Activated gamma-delta T cell (primary cell): ENCODE results near the gene FNDC3B.
A peak's percentile ranks its signal among the peaks of the same experiment; 100 is the strongest.

Source experiments
- DNase-seq: peaks from one replicate; lab custom pipeline; 2025; lab: John Stamatoyannopoulos, UW

Gene FNDC3B

GRCh38 chr3:172396400-172396799 is 357.0 kb downstream of the FNDC3B start:
- DNase-seq = no peak

- no peak for DNase-seq
Measured at GRCh38 chr3:172397716-172398405, 358.5 kb downstream of the FNDC3B start.

GRCh38 chr3:172398484-172398883 is 359.1 kb downstream of the FNDC3B start:
- DNase-seq = no peak

GRCh38 chr3:172402090-172402489 is 362.7 kb downstream of the FNDC3B start:
- DNase-seq = no peak

GRCh38 chr3:172402892-172403643 is 363.7 kb downstream of the FNDC3B start:
- DNase-seq = no peak

GRCh38 chr3:172404237-172404962 is 365.0 kb downstream of the FNDC3B start:
- DNase-seq = no peak

GRCh38 chr3:172405914-172406313 is 366.5 kb downstream of the FNDC3B start:
- no peak for DNase-seq

- no peak for DNase-seq
Measured at GRCh38 chr3:172407872-172408271, 368.5 kb downstream of the FNDC3B start.

GRCh38 chr3:172410702-172411477 is 371.5 kb downstream of the FNDC3B start:
- DNase-seq = no peak

- DNase-seq = no peak
Measured at GRCh38 chr3:172411478-172411947, 372.1 kb downstream of the FNDC3B start.

GRCh38 chr3:172415323-172415722 is 375.9 kb downstream of the FNDC3B start:
- no peak for DNase-seq

- no peak for DNase-seq
Measured at GRCh38 chr3:172437713-172438112, 398.3 kb downstream of the FNDC3B start.

GRCh38 chr3:172438186-172438585 is 398.8 kb downstream of the FNDC3B start:
- DNase-seq = no peak

- no peak for DNase-seq
Measured at GRCh38 chr3:172441581-172441980, 402.2 kb downstream of the FNDC3B start.

GRCh38 chr3:172442606-172443005 is 403.2 kb downstream of the FNDC3B start:
- no peak for DNase-seq

GRCh38 chr3:172444821-172445220 is 405.4 kb downstream of the FNDC3B start:
- no peak for DNase-seq

- DNase-seq = no peak
Measured at GRCh38 chr3:172446198-172446597, 406.8 kb downstream of the FNDC3B start.

- peak; percentile 11 for DNase-seq
Measured at GRCh38 chr3:172447611-172448579, 408.5 kb downstream of the FNDC3B start, which contains the start of gene GHSR. TSS of gene GHSR (minus strand) at chr3:172448456. CDS start at chr3:172448413, 43 bp downstream.

- no peak for DNase-seq
Measured at GRCh38 chr3:172448661-172449465, 409.5 kb downstream of the FNDC3B start.
